Measurements from ENCODE around the gene KCNQ1.

The KCNQ1 gene

GRCh38 chr11:2818503-2818902, 373.7 kb downstream of the KCNQ1 start:
- DNase-seq: no peak

- no peak for DNase-seq
Measured at GRCh38 chr11:2819316-2819715, 374.5 kb downstream of the KCNQ1 start.

- no peak for DNase-seq
Measured at GRCh38 chr11:2820976-2821375, 376.2 kb downstream of the KCNQ1 start.

GRCh38 chr11:2821891-2822290, 377.1 kb downstream of the KCNQ1 start:
- no peak for DNase-seq

GRCh38 chr11:2824851-2825250, 380.0 kb downstream of the KCNQ1 start:
- DNase-seq: no peak

- DNase-seq: no peak
Measured at GRCh38 chr11:2825261-2825888, 380.6 kb downstream of the KCNQ1 start.

- DNase-seq: no peak
Measured at GRCh38 chr11:2825889-2826678, 381.3 kb downstream of the KCNQ1 start.

GRCh38 chr11:2826679-2827056, 381.9 kb downstream of the KCNQ1 start:
- no peak for DNase-seq

- DNase-seq: no peak
Measured at GRCh38 chr11:2827256-2827655, 382.4 kb downstream of the KCNQ1 start.

GRCh38 chr11:2827792-2828191, 383.0 kb downstream of the KCNQ1 start:
- no peak for DNase-seq

GRCh38 chr11:2828585-2829330, 383.9 kb downstream of the KCNQ1 start:
- no peak for DNase-seq

GRCh38 chr11:2830030-2830812, 385.4 kb downstream of the KCNQ1 start:
- no peak for DNase-seq

GRCh38 chr11:2830886-2831285, 386.1 kb downstream of the KCNQ1 start:
- no peak for DNase-seq

- no peak for DNase-seq
Measured at GRCh38 chr11:2831781-2832532, 387.1 kb downstream of the KCNQ1 start.

GRCh38 chr11:2832533-2833020, 387.8 kb downstream of the KCNQ1 start:
- no peak for DNase-seq

- no peak for DNase-seq
Measured at GRCh38 chr11:2833051-2833715, 388.4 kb downstream of the KCNQ1 start.

- no peak for DNase-seq
Measured at GRCh38 chr11:2833716-2834502, 389.1 kb downstream of the KCNQ1 start.

- no peak for DNase-seq
Measured at GRCh38 chr11:2834503-2835273, 389.9 kb downstream of the KCNQ1 start.

GRCh38 chr11:2835296-2835695, 390.5 kb downstream of the KCNQ1 start:
- DNase-seq: peak; percentile 9

- no peak for DNase-seq
Measured at GRCh38 chr11:2835751-2836150, 390.9 kb downstream of the KCNQ1 start.
